GM12865 (cell line): ENCODE data around the gene DENND2A.
"Not testable (repeated sequence)": the region's sequence is repeated elsewhere in the genome, so short reads cannot be mapped to it uniquely, and the experiment has no call there.

Source experiments
- DNase-seq: peaks from one replicate; pipeline ENCODE4 v3.0.0; 2010; ENCODE audit warnings: low read depth
- H3K4me3 ChIP-seq: 2 replicates; pipeline ENCODE4 v1.5.1; 2011; ENCODE audit warnings: mild to moderate bottlenecking, low read depth, low read length, control low read depth
- TF ChIP-seq, protein P1 (sequence below): IDR thresholded peaks from 2 replicates; pipeline ENCODE4 v1.5.1; 2011; ENCODE audit warnings: low read length, control low read depth, low read depth, inconsistent platforms; ENCODE audit not compliant: insufficient read depth; ENCODE audit errors: missing control alignments

Gene DENND2A

GRCh38 chr7:140654109-140654387 is 13.4 kb upstream of the DENND2A start:
- TF ChIP-seq, protein P1, sequence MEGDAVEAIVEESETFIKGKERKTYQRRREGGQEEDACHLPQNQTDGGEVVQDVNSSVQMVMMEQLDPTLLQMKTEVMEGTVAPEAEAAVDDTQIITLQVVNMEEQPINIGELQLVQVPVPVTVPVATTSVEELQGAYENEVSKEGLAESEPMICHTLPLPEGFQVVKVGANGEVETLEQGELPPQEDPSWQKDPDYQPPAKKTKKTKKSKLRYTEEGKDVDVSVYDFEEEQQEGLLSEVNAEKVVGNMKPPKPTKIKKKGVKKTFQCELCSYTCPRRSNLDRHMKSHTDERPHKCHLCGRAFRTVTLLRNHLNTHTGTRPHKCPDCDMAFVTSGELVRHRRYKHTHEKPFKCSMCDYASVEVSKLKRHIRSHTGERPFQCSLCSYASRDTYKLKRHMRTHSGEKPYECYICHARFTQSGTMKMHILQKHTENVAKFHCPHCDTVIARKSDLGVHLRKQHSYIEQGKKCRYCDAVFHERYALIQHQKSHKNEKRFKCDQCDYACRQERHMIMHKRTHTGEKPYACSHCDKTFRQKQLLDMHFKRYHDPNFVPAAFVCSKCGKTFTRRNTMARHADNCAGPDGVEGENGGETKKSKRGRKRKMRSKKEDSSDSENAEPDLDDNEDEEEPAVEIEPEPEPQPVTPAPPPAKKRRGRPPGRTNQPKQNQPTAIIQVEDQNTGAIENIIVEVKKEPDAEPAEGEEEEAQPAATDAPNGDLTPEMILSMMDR: no peak
- no peak overlapping the region for H3K4me3 ChIP-seq
- DNase-seq: no peak

DNA sequence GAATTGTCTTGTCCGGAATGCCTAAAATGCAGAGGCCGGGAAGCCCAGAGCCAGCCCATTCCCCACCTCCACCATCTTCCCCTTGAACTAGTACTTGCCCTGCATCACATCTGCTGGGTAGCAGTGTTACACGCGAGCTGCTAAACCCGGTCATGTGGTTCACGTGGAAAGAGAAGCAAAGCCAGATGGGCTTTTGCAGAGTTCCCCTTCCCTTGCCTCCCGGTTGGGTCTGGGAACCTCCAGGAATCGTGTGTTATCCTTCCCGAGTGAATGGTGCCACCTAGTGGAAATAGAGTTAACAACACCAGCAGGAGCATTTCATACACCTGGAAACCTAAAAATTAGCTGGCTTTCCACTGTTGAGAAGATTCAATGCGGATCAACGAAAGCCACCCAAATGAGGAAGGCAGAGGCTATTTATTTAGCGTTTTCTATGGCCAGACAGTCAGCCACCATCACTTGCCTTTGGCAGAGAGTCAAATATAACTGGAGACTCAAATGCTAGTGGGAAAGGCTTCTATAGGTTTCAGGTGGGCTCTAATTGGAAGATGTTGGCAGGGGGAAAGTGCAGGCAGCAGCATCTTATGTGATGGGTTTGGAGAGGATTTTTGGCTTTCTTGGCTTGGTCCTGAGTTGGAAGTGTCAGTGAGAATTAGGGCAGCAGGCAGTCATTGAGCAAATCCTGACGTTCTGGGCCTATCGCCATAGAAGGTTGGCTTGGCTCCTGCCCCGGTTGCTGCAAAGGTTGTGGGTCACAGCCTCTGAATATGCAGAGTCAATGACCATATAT is 12.9 kb upstream of the DENND2A start:
- DNase-seq: peak; percentile 52
- no peak overlapping the region for H3K4me3 ChIP-seq
- TF ChIP-seq, protein P1: peak; percentile 80

DNA sequence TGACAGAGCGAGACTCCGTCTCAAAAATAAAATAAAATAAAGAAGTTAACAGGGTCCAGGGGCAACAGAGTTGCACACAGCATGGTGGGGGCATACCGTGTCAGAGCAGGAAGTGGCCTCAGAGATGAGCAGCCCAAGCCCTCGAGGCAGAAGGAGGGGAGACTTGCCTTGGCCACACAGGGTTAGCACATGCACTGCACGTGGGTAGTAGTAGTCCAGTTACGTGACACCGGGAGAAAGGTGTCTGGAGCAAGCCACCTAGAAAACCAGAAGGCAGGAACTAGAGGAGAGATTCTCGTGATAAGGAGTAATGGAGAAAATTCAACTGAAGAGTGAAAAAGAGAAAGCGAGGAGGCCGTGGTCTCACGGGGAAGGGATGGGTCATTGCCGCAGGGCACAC is 9.8 kb upstream of the DENND2A start:
- no peak for DNase-seq
- no peak overlapping the region for H3K4me3 ChIP-seq
- TF ChIP-seq, protein P1: no peak

- H3K4me3 ChIP-seq: no peak overlapping the region
- DNase-seq: no peak
- TF ChIP-seq, protein P1: no peak
These were observed 9.1 kb upstream of the DENND2A start for GRCh38 chr7:140649556-140650205.

DNA sequence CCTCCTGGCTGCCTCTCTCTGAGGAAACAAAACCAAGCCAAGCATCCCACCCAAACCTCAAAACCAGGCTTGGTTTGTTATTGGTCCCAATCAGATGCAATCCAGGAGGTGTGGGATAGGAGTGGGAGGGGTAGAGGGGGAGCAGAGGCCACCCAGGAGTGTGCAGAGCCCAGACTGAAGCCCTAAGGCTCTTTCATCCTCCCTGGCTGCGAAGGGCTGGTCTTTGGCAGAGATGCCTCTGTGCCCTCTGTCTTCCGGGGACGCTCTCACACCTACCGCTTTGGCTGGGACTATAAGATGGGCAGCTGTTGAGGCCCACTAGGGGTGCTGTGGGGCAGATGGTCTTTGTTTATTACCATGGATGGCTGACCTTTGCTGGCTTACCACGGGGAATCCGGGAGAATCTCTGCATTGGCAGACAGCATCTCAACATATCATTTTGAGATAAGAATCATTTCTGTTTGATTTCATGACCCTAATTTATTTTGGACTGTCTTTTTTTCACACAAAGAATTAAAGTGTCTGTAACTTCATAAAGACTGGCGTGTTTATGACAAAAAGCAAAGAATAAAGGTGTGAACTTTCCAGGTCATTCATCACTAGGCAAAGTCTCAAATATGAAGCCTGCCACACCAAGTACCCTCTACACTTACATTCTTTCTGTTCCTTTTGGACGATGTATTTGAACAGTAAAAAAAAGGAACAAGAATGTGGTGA is 6.5 kb upstream of the DENND2A start:
- TF ChIP-seq, protein P1: peak; percentile 62
- peak; percentile 32 for DNase-seq

DNA sequence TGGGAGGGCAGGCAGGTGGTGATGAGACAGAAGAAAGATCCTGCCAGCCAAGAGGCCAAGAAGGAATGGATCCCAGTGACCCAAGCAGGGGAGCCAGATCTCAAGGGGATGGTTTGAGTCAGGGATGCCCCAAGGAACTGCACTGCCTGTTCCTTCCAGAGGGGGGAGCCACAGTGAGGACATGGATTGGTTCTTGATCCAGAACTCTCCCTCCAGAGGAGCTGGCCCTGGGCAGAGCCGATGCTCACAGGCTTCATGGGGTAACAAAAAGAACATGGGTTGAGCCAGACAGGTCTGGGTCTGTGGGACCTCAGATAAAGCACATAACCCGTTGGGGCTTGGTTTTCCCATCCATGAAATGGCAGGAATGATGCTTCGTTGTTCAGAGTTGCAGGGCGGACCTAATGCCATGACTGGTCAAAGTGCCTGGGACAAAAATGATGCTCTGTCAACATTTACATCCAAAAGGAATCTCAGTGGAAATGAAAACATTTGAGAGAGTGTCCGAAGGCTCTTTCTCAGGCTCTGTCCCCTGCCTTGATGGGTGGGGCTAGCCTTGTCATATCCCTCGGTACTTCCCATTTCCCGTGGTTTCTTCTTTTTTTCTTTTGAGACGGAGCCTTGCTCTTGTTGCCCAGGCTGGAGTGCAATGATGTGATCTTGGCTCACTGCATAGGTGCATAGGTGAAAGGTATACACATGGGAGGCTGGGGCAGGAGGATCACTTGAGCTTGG is 4.7 kb upstream of the DENND2A start:
- TF ChIP-seq, protein P1: peak; percentile 44
- no peak overlapping the region for H3K4me3 ChIP-seq
- DNase-seq: no peak

More for the DNA sequence above, 6.5 kb upstream of the DENND2A start:
- H3K4me3 ChIP-seq: no peak overlapping the region

DNA sequence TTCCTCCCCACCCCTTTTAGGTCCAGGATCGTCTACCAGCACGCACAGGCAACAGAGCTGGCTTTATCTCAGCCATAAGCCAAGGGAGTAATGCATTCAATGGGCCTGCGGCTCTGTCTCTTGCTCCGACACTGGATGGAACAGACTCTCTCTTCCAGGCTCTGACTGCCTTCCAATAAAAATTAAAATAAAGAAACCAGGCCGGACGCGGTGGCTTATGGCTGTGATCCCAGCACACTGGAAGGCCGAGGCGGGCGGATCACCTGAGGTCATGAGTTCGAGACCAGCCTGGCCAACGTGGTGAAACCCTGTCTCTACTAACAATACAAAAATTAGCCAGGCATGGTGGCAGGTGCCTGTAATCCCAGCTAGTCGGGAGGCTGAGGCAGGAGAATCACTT is 4.1 kb upstream of the DENND2A start:
- DNase-seq, H3K4me3 ChIP-seq: not testable (repeated sequence)
